Mesodermal cell (in vitro differentiated cells): ENCODE data around the gene ZNF683.

Source experiments
- H3K27ac ChIP-seq: 2 replicates; pipeline ENCODE4 v1.7.0; 2013; ENCODE audit warnings: mild to moderate bottlenecking, low read depth, low read length, moderate library complexity; ENCODE audit not compliant: severe bottlenecking
- H3K36me3 ChIP-seq: 2 replicates; pipeline ENCODE4 v1.7.1; 2013; ENCODE audit warnings: mild to moderate bottlenecking, low read length, moderate library complexity; ENCODE audit not compliant: control insufficient read depth, insufficient read depth
- H3K4me1 ChIP-seq: one replicate; pipeline ENCODE4 v1.7.1; 2013; ENCODE audit warnings: mild to moderate bottlenecking, low read length; ENCODE audit not compliant: insufficient read depth, control insufficient read depth, poor library complexity, severe bottlenecking
- H3K4me3 ChIP-seq: 2 replicates; pipeline ENCODE4 v1.7.0; 2013; ENCODE audit warnings: low read length, control low read depth, mild to moderate bottlenecking; ENCODE audit not compliant: insufficient read depth, poor library complexity, severe bottlenecking; ENCODE audit errors: extremely low read depth
- H3K9me3 ChIP-seq: 2 replicates; pipeline ENCODE4 v1.7.1; 2013; ENCODE audit warnings: mild to moderate bottlenecking, low read length, moderate library complexity; ENCODE audit not compliant: control insufficient read depth
- WGBS, 2 experiments: methylation state at CpG; one replicate each; pipeline ENCODE4 v1.1.5; 2013; ENCODE audit warnings: missing lambda C conversion rate in 2 of 2; ENCODE audit not compliant: insufficient coverage in 2 of 2; 5-methylcytosine and 5-hydroxymethylcytosine counted together

The ZNF683 gene

DNA sequence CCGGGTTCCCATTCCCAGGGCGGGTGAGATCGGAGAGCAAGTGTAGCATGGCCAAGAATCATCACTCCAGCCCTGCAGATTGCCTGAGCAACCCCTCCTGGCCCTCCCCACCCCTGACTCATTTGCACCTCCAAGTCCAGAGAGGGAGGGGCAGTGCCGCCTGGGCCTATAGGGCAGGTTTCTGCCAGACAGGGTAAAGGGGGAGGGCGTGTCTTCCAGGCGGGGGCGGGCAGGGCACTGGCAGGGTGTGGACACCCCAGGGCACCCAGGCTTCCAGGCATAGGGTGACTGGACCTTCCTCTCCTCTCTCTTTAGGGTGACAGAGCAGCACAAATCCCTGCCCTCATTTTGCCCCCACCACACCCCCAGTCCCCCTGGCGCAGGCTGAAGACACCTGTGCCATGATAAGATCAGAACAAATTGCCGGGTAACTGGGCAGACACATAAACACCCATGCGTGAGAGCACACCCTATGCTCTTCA lies 15.4 kb downstream of the ZNF683 start:
- H3K9me3 ChIP-seq = no peaks in the 10 kb centered on the region
- no peak overlapping the region for H3K27ac ChIP-seq
- H3K4me1 ChIP-seq = peaks cover 9% of the 10 kb centered on the region
- no peaks in the 10 kb centered on the region for H3K36me3 ChIP-seq
- 83 to 94% methylated on average over 6 to 7 of the region's 10 CpGs for WGBS, 2 experiments
- no peak overlapping the region for H3K4me3 ChIP-seq

- Histone ChIP-seq H3K4me1 (peaks cover 19% of the 10 kb centered on the region), H3K9me3 (no peaks in the 10 kb centered on the region), H3K36me3 (no peaks in the 10 kb centered on the region), H3K27ac (no peak overlapping the region), H3K4me3 (no peak overlapping the region)
- WGBS, 2 experiments = 100% methylated on average over 3 of the region's 5 CpGs
These were observed 16.4 kb downstream of the ZNF683 start for GRCh38 chr1:26356106-26356505.

DNA sequence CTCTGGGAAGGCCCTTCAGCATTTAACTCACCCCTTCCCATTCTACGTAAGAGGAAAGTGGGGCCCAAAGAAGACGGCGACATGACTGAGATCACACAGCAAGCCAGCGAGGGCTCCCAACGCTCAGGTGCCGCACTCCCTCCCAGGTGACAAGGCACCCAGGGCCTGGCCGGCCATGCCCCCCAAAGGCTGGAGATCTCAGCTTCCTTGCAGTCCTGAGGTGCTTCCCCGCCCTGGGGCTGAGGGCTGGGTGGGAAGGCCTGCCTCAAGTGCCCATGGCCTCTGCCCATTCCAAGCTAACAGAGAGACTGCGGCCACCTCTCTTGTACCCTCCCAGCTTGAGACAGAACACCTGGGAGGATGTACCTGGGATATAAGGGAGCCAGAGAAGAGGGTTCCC lies 17.6 kb downstream of the ZNF683 start:
- no peak overlapping the region for H3K4me3 ChIP-seq
- no peaks in the 10 kb centered on the region for H3K9me3 ChIP-seq
- H3K36me3 ChIP-seq = no peaks in the 10 kb centered on the region
- no peak overlapping the region for H3K27ac ChIP-seq
- 91 to 96% methylated on average over 7 to 8 of the region's 9 CpGs for WGBS, 2 experiments
- H3K4me1 ChIP-seq = peaks cover 23% of the 10 kb centered on the region

DNA sequence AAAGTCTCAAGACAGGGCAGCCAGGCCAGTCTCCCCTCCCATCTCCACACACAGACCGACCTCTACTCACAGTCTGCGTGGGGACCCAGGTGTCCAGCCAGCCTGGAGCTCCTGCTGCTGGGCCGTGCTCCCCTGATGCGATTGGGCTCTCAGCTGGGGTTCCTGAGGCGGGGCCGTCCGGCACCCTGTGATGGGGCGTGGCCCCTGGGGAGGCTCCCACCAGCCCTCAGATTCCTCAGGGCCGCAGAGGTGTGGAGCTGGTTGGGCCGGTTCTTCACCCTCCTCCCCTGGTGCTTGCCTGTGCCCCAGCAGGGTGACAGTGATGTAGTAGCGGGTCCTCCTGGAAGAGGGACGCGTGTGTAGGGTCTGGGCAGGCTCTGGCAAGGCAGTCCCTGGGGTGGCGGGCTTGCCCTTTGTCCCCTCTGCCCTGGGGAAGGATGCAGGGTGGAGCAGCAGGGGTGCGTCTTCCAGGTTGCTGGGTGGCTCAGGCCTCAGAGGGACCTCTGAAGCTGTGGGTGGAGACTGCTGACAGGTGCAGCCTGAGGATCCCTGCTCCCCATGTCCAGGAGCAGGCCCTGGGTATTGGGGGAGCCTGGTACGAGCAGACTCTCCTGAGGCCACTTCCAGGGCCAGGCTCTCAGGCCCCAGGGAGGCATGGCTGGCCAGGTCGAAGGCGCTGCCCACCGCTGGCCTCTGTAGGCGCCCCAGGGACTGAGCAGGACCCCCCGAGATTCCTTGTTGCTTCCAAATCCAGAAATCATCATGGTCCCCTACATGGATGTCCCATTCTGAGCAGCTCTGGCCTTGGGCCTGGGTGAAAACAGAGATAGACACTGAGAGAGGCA lies 18.4 kb downstream of the ZNF683 start, which contains the start of gene CRYBG2:
TSS of gene CRYBG2 (minus strand) at position 155 of the 845 bp plus-strand sequence. CDS start 7,473 bp downstream, outside the sequence.
- Histone ChIP-seq H3K9me3 (no peaks in the 10 kb centered on the region), H3K27ac (no peak within 1 kb of the TSS), H3K36me3 (no peaks in the 10 kb centered on the region), H3K4me3 (no peak within 1 kb of the TSS), H3K4me1 (peaks cover 28% of the 10 kb centered on the region)
- 92 to 98% methylated on average over 17 to 21 of the region's 21 CpGs for WGBS, 2 experiments

DNA sequence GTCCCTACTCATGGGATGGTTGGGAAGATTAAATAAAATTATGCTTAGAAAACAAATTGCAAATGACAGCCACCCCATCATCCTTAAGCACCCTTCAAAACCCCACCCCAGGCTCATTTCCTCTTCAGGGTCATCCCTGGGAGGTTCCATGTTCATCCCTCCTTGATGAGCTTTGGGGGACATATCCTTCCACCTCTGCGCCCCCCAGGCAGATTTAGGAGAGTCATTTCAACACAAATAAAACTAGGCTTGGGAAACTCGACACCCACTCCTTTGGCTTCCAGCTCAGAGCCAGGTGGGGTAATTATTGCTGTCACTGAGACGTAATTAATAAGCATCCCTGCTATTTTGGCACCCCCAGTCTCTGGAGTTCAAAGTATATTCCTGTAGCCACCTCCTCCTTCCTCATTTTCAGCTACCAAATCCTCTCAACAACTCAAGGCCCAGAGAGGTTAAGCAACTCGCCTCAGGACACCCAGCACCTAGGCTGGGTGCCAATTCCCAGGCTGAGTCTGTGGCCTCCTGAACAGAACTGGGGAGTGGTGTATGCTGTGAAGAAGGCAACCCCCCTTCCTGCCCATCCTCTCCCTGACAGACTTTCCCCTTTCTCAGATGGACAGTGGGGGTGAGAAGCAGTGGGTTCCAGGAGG lies 19.2 kb downstream of the ZNF683 start:
- H3K4me3 ChIP-seq = no peak overlapping the region
- no peaks in the 10 kb centered on the region for H3K9me3 ChIP-seq
- no peak overlapping the region for H3K27ac ChIP-seq
- WGBS, 2 experiments = 85 to 100% methylated on average over 2 of the region's 4 CpGs
- peaks cover 29% of the 10 kb centered on the region for H3K4me1 ChIP-seq
- no peaks in the 10 kb centered on the region for H3K36me3 ChIP-seq

GRCh38 chr1:26352338-26352679 lies 20.2 kb downstream of the ZNF683 start:
- 78 to 95% methylated on average over 4 to 5 of the region's 5 CpGs for WGBS, 2 experiments
- Histone ChIP-seq H3K4me3 (no peak overlapping the region), H3K4me1 (peaks cover 29% of the 10 kb centered on the region), H3K27ac (peak overlapping the region; percentile 96), H3K9me3 (no peaks in the 10 kb centered on the region), H3K36me3 (no peaks in the 10 kb centered on the region)

DNA sequence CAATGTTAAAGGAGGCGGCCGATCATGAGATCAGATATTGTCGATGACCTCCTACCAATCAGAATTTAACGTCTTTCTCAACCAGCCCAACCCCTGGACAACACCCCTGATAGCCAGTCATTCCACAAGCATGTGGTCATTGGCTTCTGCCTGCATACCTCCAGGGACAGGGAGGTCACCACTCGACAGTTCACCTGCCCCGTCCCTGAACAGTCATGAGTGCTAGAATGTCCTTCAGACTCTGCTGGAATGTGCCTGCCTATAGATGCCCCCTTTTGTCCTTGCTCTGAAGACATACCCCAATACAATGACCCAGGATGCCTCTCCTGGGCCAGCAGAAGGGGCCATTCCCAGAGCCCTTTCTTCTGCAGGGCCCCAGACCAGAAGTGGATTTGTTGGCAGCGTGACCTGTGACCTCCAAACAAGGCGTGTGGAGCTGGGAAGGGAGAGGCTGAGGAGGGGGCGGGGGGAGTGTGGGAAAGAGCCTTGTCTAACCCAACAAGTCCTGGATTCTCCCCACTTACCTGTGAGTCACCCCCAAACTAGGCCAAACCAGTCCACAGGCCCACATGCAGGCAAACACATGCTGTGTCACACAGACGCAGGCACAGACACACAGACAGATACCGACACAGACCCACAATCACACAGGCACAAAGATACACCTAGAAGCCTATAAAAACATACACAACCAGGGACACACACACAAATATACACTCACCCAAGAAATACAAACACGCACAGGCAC lies 20.8 kb downstream of the ZNF683 start:
- Histone ChIP-seq H3K9me3 (no peaks in the 10 kb centered on the region), H3K36me3 (no peaks in the 10 kb centered on the region), H3K27ac (peak overlapping the region; percentile 96), H3K4me1 (peaks cover 29% of the 10 kb centered on the region), H3K4me3 (no peak overlapping the region)
- 78 to 83% methylated on average over 9 to 10 of the region's 12 CpGs for WGBS, 2 experiments

DNA sequence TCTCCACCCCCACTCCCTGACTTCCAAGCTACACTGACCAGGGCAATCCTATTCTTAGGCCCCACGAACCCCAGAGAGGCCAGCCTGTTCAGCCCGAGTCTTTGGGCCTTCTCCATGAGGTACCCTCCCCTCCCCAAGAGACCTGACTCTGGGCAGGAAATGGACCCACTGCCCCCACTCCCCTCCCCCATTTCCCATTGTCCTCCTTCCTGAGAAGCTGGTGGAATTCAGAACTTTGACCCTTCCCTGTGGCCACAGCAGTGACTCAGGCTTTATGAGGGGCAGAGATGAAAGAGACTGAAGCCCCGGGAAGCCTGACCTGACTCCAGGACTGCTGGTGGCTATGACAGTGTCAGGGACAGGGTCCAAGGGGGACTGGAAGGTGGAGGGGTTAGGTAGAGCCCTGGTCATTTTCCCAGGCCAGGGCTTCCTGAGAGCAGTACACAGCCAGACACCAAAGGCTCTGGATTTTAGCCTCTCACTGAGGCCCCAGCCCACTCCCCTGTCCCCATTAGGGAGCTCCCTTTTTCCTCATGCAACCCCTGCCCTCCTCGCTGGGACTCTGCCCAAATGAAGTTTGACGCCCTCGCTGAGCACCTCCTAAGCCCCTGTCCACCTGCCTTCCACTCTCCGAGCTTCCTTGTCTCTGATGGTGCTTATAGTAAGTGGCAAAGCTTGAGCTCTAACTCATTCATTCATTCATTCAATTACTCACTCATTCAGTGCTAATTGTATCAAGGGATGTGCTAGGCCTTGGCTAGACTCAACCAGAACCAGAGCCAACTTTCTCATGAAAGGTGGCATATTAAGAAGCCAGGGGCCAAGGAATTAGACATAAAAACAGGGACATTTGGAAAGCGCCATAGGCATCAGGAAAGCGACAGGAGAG lies 21.6 kb downstream of the ZNF683 start:
- peaks cover 29% of the 10 kb centered on the region for H3K4me1 ChIP-seq
- peak overlapping the region; percentile 96 for H3K27ac ChIP-seq
- H3K4me3 ChIP-seq = no peak overlapping the region
- WGBS, 2 experiments = 47 to 70% methylated on average over 5 to 8 of the region's 9 CpGs
- no peaks in the 10 kb centered on the region for H3K9me3 ChIP-seq
- no peaks in the 10 kb centered on the region for H3K36me3 ChIP-seq

DNA sequence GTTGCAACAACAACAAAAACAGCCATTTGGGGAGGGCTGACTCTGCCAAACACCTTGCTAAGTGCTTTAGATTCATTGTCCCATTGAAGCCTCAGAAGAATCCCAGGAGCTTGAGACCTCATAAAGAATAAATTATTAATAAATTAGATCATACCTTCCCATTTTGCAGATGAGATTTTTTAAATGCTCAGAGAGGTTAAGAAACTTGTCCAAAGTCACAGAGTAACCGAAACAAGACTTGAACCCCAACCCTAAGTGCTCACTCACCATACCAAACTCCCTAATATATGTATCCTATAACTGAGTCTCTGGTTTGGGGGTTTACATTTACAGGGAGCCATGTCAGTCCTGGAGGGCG lies 22.2 kb downstream of the ZNF683 start:
- no peaks in the 10 kb centered on the region for H3K36me3 ChIP-seq
- peak overlapping the region; percentile 96 for H3K27ac ChIP-seq
- peaks cover 29% of the 10 kb centered on the region for H3K4me1 ChIP-seq
- H3K9me3 ChIP-seq = no peaks in the 10 kb centered on the region
- WGBS, 2 experiments = 82% methylated on average over 2 of the region's 2 CpGs; no CpG with 5 or more reads in 1 of the 2 experiments
- H3K4me3 ChIP-seq = no peak overlapping the region

- 75 to 95% methylated on average over 1 to 3 of the region's 5 CpGs for WGBS, 2 experiments
- Histone ChIP-seq H3K4me1 (peaks cover 29% of the 10 kb centered on the region), H3K4me3 (no peak overlapping the region), H3K36me3 (no peaks in the 10 kb centered on the region), H3K27ac (no peak overlapping the region), H3K9me3 (no peaks in the 10 kb centered on the region)
These were observed 22.7 kb downstream of the ZNF683 start for GRCh38 chr1:26349877-26350244.
